SW 1271 (cell line): ENCODE results near the gene CHN2.

ENCODE experiments used
- DNase-seq, 2 experiments: peaks; one replicate each; lab custom pipeline; 2025; lab: John Stamatoyannopoulos, UW

CHN2 gene

GRCh38 chr7:29467193-29467926 lies 272.8 kb downstream of the CHN2 start:
- no peak for DNase-seq

DNA sequence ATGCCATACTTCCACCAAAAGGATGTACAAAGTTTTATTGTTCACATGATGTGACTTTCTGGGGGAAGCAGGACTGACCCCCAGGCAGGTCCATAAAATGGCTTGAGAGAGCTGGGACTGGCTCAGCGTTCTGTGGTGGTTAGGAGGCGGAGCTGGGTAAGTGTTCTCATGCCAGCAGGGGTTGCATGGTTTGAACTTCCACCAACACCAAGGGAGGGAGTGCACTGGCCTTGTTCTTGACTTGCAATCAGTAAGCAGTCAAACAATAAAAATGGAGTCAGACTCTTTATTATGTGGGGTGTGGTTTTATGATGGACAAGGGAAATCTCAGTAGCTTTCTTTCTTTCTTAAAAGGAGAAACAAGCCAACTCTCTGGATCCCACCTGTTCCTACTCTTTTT lies 273.6 kb downstream of the CHN2 start:
- no peak for DNase-seq

GRCh38 chr7:29469281-29469680 lies 274.7 kb downstream of the CHN2 start:
- DNase-seq = no peak

GRCh38 chr7:29469976-29470557 lies 275.5 kb downstream of the CHN2 start:
- no peak for DNase-seq

GRCh38 chr7:29471444-29472138 lies 277.0 kb downstream of the CHN2 start:
- no peak for DNase-seq

- DNase-seq = no peak
These were observed 282.3 kb downstream of the CHN2 start for GRCh38 chr7:29476916-29477315.

DNA sequence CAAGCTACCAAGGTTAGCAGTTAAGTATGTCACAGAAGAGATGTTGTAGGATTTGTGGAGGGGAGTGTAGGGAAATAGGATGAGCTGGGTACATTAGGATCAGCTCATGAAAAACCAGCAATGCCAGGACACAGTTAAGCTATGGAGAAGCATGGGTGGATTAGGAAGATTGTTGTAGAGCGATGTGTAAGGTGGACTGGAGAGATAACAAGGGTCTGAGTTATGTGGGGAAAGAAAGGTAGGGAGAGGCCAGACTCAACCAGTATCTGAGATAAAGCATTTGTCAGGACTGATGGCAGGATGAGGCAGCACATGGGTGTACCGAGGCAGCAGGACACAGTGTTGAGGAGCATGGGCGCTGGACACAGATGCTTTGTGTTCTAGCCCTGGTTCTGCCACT lies 283.7 kb downstream of the CHN2 start:
- no peak for DNase-seq

DNA sequence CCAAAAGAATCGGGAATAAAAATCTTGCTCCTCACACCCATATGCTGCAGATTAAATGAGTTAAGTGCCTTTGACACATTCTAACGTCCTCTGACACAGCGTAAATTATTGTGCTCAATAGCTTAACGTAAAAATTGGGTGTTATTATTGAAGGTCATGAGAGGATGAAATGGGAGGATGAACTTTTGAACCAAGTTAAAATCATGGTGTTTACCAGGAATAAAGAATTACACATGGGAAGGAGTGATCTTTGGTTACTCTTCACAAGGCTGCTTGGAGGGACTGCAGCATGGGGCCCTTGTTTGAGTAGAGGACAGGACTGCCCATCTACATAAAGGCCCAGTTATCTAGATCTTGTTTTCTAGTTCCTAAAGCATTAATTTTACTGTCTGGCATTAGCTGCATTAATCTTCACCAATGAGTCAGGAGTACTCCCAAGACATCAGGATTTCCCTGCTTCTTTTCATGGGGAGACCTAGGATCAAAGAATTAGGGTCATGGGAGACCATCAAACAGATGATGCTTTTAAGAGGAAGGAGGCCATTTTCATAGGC lies 284.2 kb downstream of the CHN2 start:
- no peak for DNase-seq

- DNase-seq = no peak
These were observed 285.0 kb downstream of the CHN2 start for GRCh38 chr7:29479301-29480200.

DNA sequence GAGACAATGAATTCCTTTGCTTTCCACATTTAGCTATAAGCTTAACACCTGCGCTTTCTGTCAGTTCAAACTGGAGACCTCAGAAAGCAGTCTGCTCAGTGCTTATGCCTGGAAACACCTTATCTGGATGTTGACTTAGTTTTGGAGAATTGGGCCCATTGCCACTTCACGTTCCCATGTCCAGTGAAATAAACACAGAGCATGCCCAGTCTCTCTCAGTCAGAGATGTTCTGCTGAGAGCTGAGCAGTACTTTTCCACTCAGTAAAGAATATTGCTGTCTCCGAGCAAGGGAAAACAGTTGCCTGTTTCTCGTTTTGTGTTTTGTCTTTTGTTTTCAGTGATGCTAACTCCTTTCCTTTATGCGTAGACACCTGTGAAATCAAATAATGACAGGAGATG lies 285.9 kb downstream of the CHN2 start:
- DNase-seq = no peak

GRCh38 chr7:29480934-29481651 lies 286.5 kb downstream of the CHN2 start:
- DNase-seq = no peak

- DNase-seq = no peak
These were observed 287.5 kb downstream of the CHN2 start for GRCh38 chr7:29482056-29482455.

GRCh38 chr7:29483219-29484104 lies 288.9 kb downstream of the CHN2 start:
- no peak for DNase-seq

DNA sequence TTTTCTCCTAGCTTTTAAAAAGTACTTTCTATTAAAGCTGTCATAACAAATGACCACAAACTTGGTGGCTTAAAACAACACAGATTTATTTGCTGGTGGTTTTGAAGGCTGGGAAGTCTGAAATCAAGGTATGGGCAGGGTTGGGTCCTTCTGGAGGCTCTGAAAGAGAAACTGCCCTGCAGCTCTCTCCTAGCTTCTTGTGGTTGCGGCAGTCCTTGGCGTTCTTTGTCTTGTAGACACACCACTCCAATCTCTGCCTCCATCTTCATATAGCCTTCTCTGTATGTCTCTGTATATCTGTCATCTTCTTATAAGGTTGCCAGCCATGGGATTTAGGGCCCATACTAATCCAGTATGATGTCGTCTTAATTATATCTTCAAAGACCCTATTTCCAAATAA lies 289.7 kb downstream of the CHN2 start:
- no peak for DNase-seq

DNA sequence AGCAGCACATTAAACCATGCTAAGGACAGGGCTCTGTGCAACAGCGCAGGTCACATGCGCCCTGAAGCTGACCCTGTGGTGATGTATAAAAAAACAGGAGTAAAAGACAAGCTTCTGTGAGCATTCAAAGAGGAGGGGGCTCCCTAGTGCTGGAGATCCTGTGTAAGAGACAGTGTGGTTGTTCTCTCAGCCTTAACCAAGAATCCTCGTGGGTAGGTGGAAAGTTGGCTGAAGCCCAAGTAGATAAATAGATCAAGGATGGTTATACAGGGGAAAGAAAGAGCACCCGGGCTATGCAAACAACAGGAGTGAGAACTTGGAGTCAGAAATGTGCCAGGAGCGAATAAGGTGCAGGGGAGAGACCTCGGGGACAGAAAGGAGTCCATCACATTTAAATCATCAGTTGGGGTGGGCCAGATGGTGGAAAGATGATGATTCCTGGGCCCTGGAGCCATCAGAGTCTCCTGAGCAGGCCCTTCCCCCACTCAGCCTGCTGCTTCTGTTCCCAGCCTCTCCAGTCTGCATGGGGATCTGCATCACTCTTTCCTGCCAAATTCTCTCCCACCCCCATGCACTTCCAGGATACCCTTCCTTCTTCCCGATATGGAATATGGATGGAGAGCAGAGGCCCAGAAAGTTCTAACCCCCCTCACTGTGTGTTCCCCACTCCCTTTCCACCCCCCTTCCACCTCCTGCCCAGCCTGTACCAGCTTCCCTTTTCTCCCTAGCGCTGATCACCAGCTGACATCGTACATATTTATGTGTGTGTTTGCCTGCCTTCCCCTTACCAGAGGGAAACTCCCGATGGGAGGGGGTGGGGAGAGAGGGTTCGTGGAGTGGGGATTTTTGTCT lies 291.0 kb downstream of the CHN2 start:
- no peak for DNase-seq

DNA sequence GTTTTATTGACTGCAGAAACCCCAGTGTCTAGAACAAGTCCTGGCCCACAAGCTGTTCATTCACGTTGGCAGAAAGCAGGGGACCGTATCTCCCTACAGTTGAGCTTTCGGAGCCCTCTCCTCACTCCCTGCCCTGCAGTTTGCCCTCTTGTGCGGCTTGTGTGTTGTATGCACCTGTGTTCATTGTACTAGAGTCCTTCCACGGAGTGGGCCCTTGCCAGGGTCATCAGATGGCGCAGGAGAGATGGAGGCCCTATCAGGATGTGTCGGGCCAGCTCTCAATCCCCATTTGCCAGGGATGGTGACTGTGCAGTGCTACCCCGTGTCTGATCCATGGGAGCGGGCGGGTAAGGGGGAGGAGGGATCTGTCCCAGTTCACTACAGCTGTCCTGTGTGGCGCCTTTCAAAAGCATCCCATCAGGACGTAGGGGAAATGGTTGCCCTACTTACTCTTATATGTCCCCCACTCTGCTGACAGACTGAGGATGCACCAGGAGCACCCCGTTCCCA lies 291.7 kb downstream of the CHN2 start:
- DNase-seq = no peak

- DNase-seq = no peak
These were observed 292.8 kb downstream of the CHN2 start for GRCh38 chr7:29487424-29487823.

DNA sequence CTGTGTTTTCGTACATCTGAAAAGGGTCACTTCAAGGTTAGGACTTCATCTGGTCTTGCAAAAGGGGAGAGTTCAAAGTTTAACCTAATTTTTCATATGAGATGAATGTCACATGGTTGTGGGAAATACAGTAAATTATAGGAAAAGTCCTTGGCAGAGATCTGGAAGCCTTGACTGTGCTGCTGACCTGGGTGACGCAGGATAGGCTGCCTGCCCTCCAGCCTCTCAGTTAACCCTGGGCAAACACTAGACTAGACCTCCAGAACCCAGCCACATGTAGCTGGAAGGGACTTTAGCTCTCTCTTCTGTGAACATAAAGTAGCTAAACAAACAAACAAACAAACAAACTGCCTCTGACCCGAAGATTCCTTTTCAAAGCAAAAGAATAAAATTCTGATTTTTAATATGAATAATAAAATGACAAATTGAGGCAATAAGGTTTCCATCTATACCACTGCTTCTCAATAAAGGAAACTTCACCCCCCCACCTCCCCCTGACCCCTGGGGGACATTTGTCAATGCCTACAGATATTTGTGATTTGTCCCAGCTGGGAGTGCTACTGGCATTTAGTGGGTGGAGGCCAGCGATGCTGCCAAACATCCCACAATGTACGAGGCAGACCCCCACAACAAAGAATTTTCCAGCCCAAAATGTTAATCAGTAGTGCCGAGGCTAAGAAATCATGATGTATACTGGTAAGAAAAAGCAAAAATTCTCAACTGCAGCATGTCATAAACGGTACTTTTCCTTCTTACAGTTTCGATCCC lies 293.8 kb downstream of the CHN2 start:
- no peak for DNase-seq
